GM12892 (cell line): ENCODE data around the gene RPF1.

Experiments
- POLR2A ChIP-seq: IDR thresholded peaks from 2 replicates; pipeline ENCODE4 v1.6.1; 2011; ENCODE audit warnings: low read depth, low read length, control low read depth
- POLR2AphosphoS5 ChIP-seq: IDR thresholded peaks from 2 replicates; pipeline ENCODE4 v1.6.1; 2011; ENCODE audit warnings: low read depth, low read length, control low read depth

GRCh38 chr1:84524590-84524989 is 45.5 kb downstream of the RPF1 start:
- no peak for TF ChIP-seq POLR2A
- no peak for TF ChIP-seq POLR2AphosphoS5
